A673 (cell line): ENCODE results near the gene ZSCAN5C. TPM values are rescaled to one million over a fixed set of nuclear protein-coding genes. Genes with fewer than 3 reads are reported as not detected.
"Not testable (repeated sequence)": the region's sequence is repeated elsewhere in the genome, so short reads cannot be mapped to it uniquely, and the experiment has no call there.

Experiments used
- BruUV-seq: library from RNA; stranded (reverse); fragments of 400-500 nt; replicated peaks from 2 replicates; lab custom pipeline; 2021; lab: Mats Ljungman, UMichigan
- CTCF ChIA-PET: fragments of 300-600 bp; sonication (Branson Sonifier 250); formaldehyde crosslinking; loops from one replicate; lab custom pipeline; 2022; ENCODE audit warnings: antibody characterized with exemption; lab: Charles Lee
- POLR2A ChIA-PET: fragments of 300-600 bp; sonication (Branson Sonifier 250); formaldehyde crosslinking; loops from one replicate; lab custom pipeline; 2022; ENCODE audit warnings: antibody characterized with exemption; ENCODE audit not compliant: low non-redundant PET; lab: Charles Lee
- DNase-seq: peaks from one replicate; pipeline ENCODE4 v3.0.0-alpha.2; 2015; ENCODE audit warnings: low spot score
- H3K27ac ChIP-seq: fragments of 200-600 bp; sonication (generic); 2 replicates; pipeline ENCODE4 v1.5.1; 2016; ENCODE audit warnings: mixed run types, low read depth, mild to moderate bottlenecking, mixed read lengths, antibody characterized with exemption, low read length; ENCODE audit not compliant: poor library complexity, severe bottlenecking
- H3K27me3 ChIP-seq: fragments of 200-600 bp; sonication (generic); replicated peaks from 2 replicates; pipeline ENCODE4 v1.6.1; 2017; ENCODE audit warnings: mixed run types, low read depth, mild to moderate bottlenecking, mixed read lengths, antibody characterized with exemption, low read length; ENCODE audit not compliant: insufficient read depth, poor library complexity
- H3K36me3 ChIP-seq: fragments of 200-600 bp; sonication (generic); 2 replicates; pipeline ENCODE4 v1.6.1; 2016; ENCODE audit warnings: mixed run types, mild to moderate bottlenecking, mixed read lengths, antibody characterized with exemption, low read length; ENCODE audit not compliant: insufficient read depth, poor library complexity, severe bottlenecking
- H3K4me1 ChIP-seq: fragments of 200-600 bp; sonication (generic); 2 replicates; pipeline ENCODE4 v1.6.1; 2017; ENCODE audit warnings: mixed run types, mild to moderate bottlenecking, mixed read lengths, antibody characterized with exemption, low read length; ENCODE audit not compliant: insufficient read depth, poor library complexity, severe bottlenecking
- H3K4me3 ChIP-seq: fragments of 200-600 bp; sonication (generic); 2 replicates; pipeline ENCODE4 v1.5.1; 2016; ENCODE audit warnings: low read depth, mixed run types, mild to moderate bottlenecking, mixed read lengths, low read length; ENCODE audit not compliant: poor library complexity, severe bottlenecking
- H3K9me3 ChIP-seq: fragments of 200-600 bp; sonication (generic); 2 replicates; pipeline ENCODE4 v1.6.1; 2016; ENCODE audit warnings: mixed run types, low read depth, mild to moderate bottlenecking, mixed read lengths, antibody characterized with exemption, low read length; ENCODE audit not compliant: poor library complexity, severe bottlenecking
- CTCF ChIP-seq: fragments of 300-800, 200-600 bp; sonication (generic); conservative IDR thresholded peaks from 2 replicates; pipeline ENCODE4 v1.5.1; 2017; ENCODE audit warnings: low read depth, mild to moderate bottlenecking, antibody characterized with exemption, low read length, moderate library complexity, mixed read lengths
- EZH2 ChIP-seq: fragments of 200-600 bp; sonication (generic); IDR thresholded peaks from 2 replicates; pipeline ENCODE4 v1.6.1; 2017; ENCODE audit warnings: borderline replicate concordance, low read depth, mild to moderate bottlenecking, mixed read lengths, antibody characterized with exemption, low read length; ENCODE audit not compliant: poor library complexity, severe bottlenecking
- intact Hi-C: fragments of 100-400 bp; cut with micrococcal nuclease; formaldehyde crosslinking; loops from one replicate; pipeline ENCODE4 v1.10.0; 2022; ENCODE audit not compliant: unreplicated experiment
- total RNA-seq: library from RNA; stranded (reverse); gene quantifications from 2 replicates; pipeline ENCODE4 v1.2.3, GENCODE V29; 2021

The ZSCAN5C gene
- total RNA-seq, 1 experiment from 2014 or later: not detected

- BruUV-seq: no TSS peak
- H3K27ac ChIP-seq: no peak overlapping the region
- DNase-seq: no peak
- H3K36me3 ChIP-seq: no peaks in the 10 kb centered on the region
- intact Hi-C loops: no loop called here
- H3K4me3 ChIP-seq: no peak overlapping the region
- ChIA-PET POLR2A (no interaction called here), CTCF (interaction anchor here (0.7 kb wide), 2 partner anchors 65 to 658 kb away, joined by 3 to 4 read pairs; no protein-coding TSS in a partner anchor)
- no peaks in the 10 kb centered on the region for H3K4me1 ChIP-seq
- TF ChIP-seq CTCF: no peak
- no peak for TF ChIP-seq EZH2
- H3K27me3 ChIP-seq: peaks cover 14% of the 10 kb centered on the region
- no peaks in the 10 kb centered on the region for H3K9me3 ChIP-seq
These were observed 31.8 kb upstream of the ZSCAN5C start for GRCh38 chr19:56170261-56170660.

GRCh38 chr19:56174086-56174485 lies 28.0 kb upstream of the ZSCAN5C start:
- Histone ChIP-seq H3K9me3 (no peaks in the 10 kb centered on the region), H3K27ac (no peak overlapping the region), H3K4me3 (no peak overlapping the region), H3K4me1 (no peaks in the 10 kb centered on the region), H3K36me3 (no peaks in the 10 kb centered on the region), H3K27me3 (peaks cover 14% of the 10 kb centered on the region)
- no peak for TF ChIP-seq EZH2
- no peak for TF ChIP-seq CTCF
- ChIA-PET POLR2A (no interaction called here), CTCF (no interaction called here)
- intact Hi-C loops: no loop called here
- no TSS peak for BruUV-seq
- no peak for DNase-seq

GRCh38 chr19:56174550-56174949 lies 27.5 kb upstream of the ZSCAN5C start:
- ChIA-PET POLR2A (no interaction called here), CTCF (interaction anchor here (1.4 kb wide), 1 partner anchor 94 kb away, joined by 3 read pairs; no protein-coding TSS in a partner anchor)
- H3K9me3 ChIP-seq: no peaks in the 10 kb centered on the region
- no peak for DNase-seq
- no peaks in the 10 kb centered on the region for H3K36me3 ChIP-seq
- intact Hi-C loops: no loop called here
- H3K27ac ChIP-seq: no peak overlapping the region
- H3K27me3 ChIP-seq: peaks cover 14% of the 10 kb centered on the region
- no peak overlapping the region for H3K4me3 ChIP-seq
- TF ChIP-seq CTCF (no peak), EZH2 (no peak)
- no TSS peak for BruUV-seq
- H3K4me1 ChIP-seq: no peaks in the 10 kb centered on the region

GRCh38 chr19:56175861-56176307 lies 26.2 kb upstream of the ZSCAN5C start, which contains the start of gene GALP:
TSS of gene GALP (plus strand) at chr19:56176008. CDS start at chr19:56177109, 1,101 bp downstream.
- H3K4me3 ChIP-seq, H3K4me1 ChIP-seq, DNase-seq, intact Hi-C loops, H3K27ac ChIP-seq, BruUV-seq, H3K36me3 ChIP-seq, H3K9me3 ChIP-seq, POLR2A ChIA-PET: not testable (repeated sequence)
- H3K27me3 ChIP-seq: peaks cover 14% of the 10 kb centered on the region
- CTCF ChIA-PET: interaction anchor here (0.6 to 1.4 kb wide), 3 partner anchors 77 to 96 kb away, joined by 3 to 4 read pairs (median 3); no protein-coding TSS in a partner anchor

GRCh38 chr19:56176310-56176709 lies 25.8 kb upstream of the ZSCAN5C start:
- POLR2A ChIA-PET, BruUV-seq: not testable (repeated sequence)
- CTCF ChIA-PET: interaction anchor here (0.6 to 0.7 kb wide), 2 partner anchors 77 to 97 kb away, joined by 3 to 4 read pairs; no protein-coding TSS in a partner anchor

More at GRCh38 chr19:56176310-56176709, 25.8 kb upstream of the ZSCAN5C start:
- DNase-seq, H3K9me3 ChIP-seq, H3K36me3 ChIP-seq, intact Hi-C loops, H3K4me1 ChIP-seq, H3K4me3 ChIP-seq, H3K27ac ChIP-seq: not testable (repeated sequence)
- peaks cover 14% of the 10 kb centered on the region for H3K27me3 ChIP-seq
